HG03342 (cell line): ENCODE data around the gene KLHL5.
"Not testable (repeated sequence)": the region's sequence is repeated elsewhere in the genome, so short reads cannot be mapped to it uniquely, and the experiment has no call there.

Experiments
- ATAC-seq: cut with Tn5 transposase; IDR thresholded peaks from one replicate; pipeline ENCODE4 v1.9.1; 2021; ENCODE audit warnings: mild to moderate bottlenecking, moderate library complexity; ENCODE audit not compliant: unreplicated experiment

The KLHL5 gene

GRCh38 chr4:39097290-39097689 is 35.3 kb downstream of the KLHL5 start:
- no peak for ATAC-seq

- ATAC-seq: no peak
Observed at GRCh38 chr4:39102297-39102696, 40.3 kb downstream of the KLHL5 start.

- ATAC-seq: no peak
Observed at GRCh38 chr4:39103291-39103690, 41.3 kb downstream of the KLHL5 start.

- no peak for ATAC-seq
Observed at GRCh38 chr4:39104255-39104654, 42.2 kb downstream of the KLHL5 start.

GRCh38 chr4:39106011-39106410 is 44.0 kb downstream of the KLHL5 start:
- ATAC-seq: no peak

GRCh38 chr4:39114436-39114835 is 52.4 kb downstream of the KLHL5 start:
- ATAC-seq: no peak

- no peak for ATAC-seq
Observed at GRCh38 chr4:39118034-39118658, 56.1 kb downstream of the KLHL5 start.

GRCh38 chr4:39120418-39120817 is 58.4 kb downstream of the KLHL5 start:
- no peak for ATAC-seq

- ATAC-seq: peak; percentile 91
Observed at GRCh38 chr4:39124885-39125599, 63.0 kb downstream of the KLHL5 start.

GRCh38 chr4:39125600-39125985 is 63.6 kb downstream of the KLHL5 start:
- ATAC-seq: no peak

GRCh38 chr4:39126256-39127095 is 64.4 kb downstream of the KLHL5 start:
- no peak for ATAC-seq

GRCh38 chr4:39133623-39134022 is 71.6 kb downstream of the KLHL5 start:
- no peak for ATAC-seq

GRCh38 chr4:39134683-39135306 is 72.8 kb downstream of the KLHL5 start:
- no peak for ATAC-seq

- ATAC-seq: not testable (repeated sequence)
Observed at GRCh38 chr4:39138227-39138626, 76.2 kb downstream of the KLHL5 start.

- ATAC-seq: no peak
Observed at GRCh38 chr4:39146211-39146610, 84.2 kb downstream of the KLHL5 start.

- ATAC-seq: no peak
Observed at GRCh38 chr4:39154009-39154408, 92.0 kb downstream of the KLHL5 start.

- ATAC-seq: no peak
Observed at GRCh38 chr4:39157520-39157919, 95.5 kb downstream of the KLHL5 start.

- no peak for ATAC-seq
Observed at GRCh38 chr4:39166177-39166576, 104.1 kb downstream of the KLHL5 start.

GRCh38 chr4:39166669-39167068 is 104.6 kb downstream of the KLHL5 start:
- ATAC-seq: no peak

GRCh38 chr4:39169426-39169825 is 107.4 kb downstream of the KLHL5 start:
- ATAC-seq: no peak

- no peak for ATAC-seq
Observed at GRCh38 chr4:39170301-39170700, 108.3 kb downstream of the KLHL5 start.
